Activated naive CD8-positive, alpha-beta T cell treated with anti-CD3 and anti-CD28 coated beads, Interleukin-2, amount 50 U/mL, for 24 hours (primary cell): ENCODE data around the gene RAB1A.

Source experiments
- ATAC-seq: fragments of 150-1000 bp; cut with Tn5 transposase; one replicate; pipeline ENCODE4 v1.10.0; 2021
- DNase-seq: peaks from one replicate; pipeline ENCODE4 v3.0.0; 2021
- H3K27ac Mint-ChIP-seq: one replicate; pipeline ENCODE4 v1.8.0; 2021; ENCODE audit warnings: mild to moderate bottlenecking, mixed read lengths
- H3K27me3 Mint-ChIP-seq: one replicate; pipeline ENCODE4 v1.8.0; 2021; ENCODE audit warnings: mixed read lengths
- H3K36me3 Mint-ChIP-seq: one replicate; pipeline ENCODE4 v1.8.0; 2021; ENCODE audit warnings: low read depth, mixed read lengths
- H3K4me1 Mint-ChIP-seq: one replicate; pipeline ENCODE4 v1.8.0; 2021; ENCODE audit warnings: mixed read lengths
- H3K4me3 Mint-ChIP-seq: one replicate; pipeline ENCODE4 v1.8.0; 2021; ENCODE audit warnings: mild to moderate bottlenecking, moderate library complexity, mixed read lengths
- H3K9me3 Mint-ChIP-seq: one replicate; pipeline ENCODE4 v1.8.0; 2021; ENCODE audit warnings: mixed read lengths

The RAB1A gene

DNA sequence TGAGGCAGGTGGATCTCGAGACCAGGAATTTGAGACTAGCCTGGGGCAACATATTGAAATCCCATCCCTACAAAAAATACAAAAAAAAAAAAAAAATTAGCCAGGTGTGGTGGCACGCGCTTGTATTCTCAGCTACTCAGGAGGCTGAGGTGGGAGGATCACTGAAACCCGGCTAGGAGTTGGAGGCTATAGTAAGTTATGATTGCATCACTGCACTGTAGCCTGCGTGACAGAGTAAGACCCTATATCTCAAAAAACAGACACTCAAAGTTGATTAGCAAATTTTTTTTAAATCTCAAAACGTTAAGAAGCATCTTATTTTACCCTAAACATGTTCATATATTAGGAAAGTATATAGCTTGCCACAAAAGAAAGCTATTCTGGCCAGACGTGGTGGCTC, 7.6 kb downstream of the RAB1A start:
- ATAC-seq (no peak), DNase-seq (no peak)
- no peak overlapping the region for H3K4me3 Mint-ChIP-seq
- no peaks in the 10 kb centered on the region for H3K27me3 Mint-ChIP-seq
- peaks cover 72% of the 10 kb centered on the region for H3K4me1 Mint-ChIP-seq
- no peaks in the 10 kb centered on the region for H3K9me3 Mint-ChIP-seq
- H3K36me3 Mint-ChIP-seq, result peaks cover 6% of the 10 kb centered on the region
- H3K27ac Mint-ChIP-seq, result no peak overlapping the region

DNA sequence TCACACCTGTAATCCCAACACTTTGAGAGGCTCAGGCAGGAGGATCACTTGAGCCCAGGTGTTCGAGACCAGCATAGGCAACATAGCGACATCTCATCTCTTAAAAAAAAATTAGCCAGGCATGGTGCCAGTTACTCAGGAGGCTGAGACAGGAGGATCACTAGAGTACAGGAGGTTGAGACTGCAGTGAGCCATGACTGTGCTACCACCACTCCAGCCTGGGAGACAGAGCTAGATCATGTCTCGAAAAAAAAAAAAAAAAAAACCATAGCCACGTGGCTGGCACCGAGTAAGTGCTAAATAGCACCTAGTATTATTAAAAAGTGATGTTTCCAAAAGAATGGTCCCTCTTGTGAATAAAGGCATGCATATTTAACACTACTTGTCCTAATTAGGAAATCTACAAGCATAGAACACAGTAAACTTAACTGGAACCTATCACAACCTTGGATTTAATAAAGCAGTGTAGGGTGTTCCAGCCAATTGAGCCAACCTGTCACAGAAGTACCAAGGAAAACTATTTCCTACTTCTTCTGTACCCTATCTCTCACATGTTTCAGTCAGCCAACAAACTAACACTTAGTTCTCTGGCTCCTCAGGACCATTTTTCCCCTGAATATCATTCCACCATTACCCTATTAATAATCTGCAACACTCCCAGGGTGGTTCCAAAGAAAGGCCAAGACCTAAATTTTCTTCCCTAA, 8.8 kb downstream of the RAB1A start:
- peak overlapping the region; percentile 10 for H3K27ac Mint-ChIP-seq
- DNase-seq (no peak), ATAC-seq (no peak)
- H3K4me1 Mint-ChIP-seq, result peaks cover 71% of the 10 kb centered on the region
- H3K36me3 Mint-ChIP-seq, result peaks cover 3% of the 10 kb centered on the region
- no peaks in the 10 kb centered on the region for H3K9me3 Mint-ChIP-seq
- no peak overlapping the region for H3K4me3 Mint-ChIP-seq
- no peaks in the 10 kb centered on the region for H3K27me3 Mint-ChIP-seq

DNA sequence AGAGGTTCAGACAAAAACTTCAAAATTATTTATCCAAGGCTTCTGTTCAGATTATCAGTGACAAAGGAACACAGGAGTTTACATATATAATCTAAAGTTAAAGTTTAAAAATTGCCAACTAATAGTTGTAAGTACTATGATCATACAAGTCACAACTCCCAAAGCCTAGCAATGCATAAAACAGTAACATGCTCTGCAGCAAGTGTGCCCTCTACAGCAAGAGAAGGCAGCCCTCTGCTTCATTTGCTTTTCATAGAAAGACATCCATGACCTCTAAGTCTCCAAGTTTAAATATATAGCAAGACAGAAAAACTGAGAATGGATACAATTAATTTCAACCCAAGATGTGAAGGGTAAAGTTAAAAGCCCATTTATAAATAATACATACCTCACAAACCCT, 13.3 kb downstream of the RAB1A start:
- Mint-ChIP-seq H3K4me3 (no peak overlapping the region), H3K9me3 (no peaks in the 10 kb centered on the region), H3K27ac (no peak overlapping the region), H3K27me3 (no peaks in the 10 kb centered on the region), H3K36me3 (peaks cover 3% of the 10 kb centered on the region), H3K4me1 (peaks cover 62% of the 10 kb centered on the region)
- ATAC-seq (no peak), DNase-seq (no peak)

DNA sequence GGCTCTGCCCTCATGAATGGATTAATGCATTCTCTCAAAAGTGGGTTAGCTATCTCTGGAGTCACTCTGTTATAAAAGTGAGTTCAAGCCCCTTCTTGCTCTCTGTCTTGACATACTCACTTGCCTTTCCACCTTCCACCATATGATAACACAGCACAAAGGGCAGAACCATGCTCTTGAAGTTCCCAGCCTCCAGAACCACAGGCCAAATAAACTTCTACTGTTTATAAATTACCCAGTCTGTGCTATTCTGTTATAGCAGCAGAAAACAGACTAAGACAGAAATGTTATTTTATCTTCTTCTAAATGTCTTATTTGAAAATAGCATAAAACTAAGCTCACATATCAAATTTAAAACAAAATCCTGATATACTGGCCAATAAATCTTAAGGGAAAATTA, 15.0 kb downstream of the RAB1A start:
- DNase-seq, result no peak
- Mint-ChIP-seq H3K4me3 (no peak overlapping the region), H3K4me1 (peaks cover 59% of the 10 kb centered on the region), H3K9me3 (no peaks in the 10 kb centered on the region), H3K36me3 (peaks cover 10% of the 10 kb centered on the region), H3K27ac (peak overlapping the region; percentile 8), H3K27me3 (no peaks in the 10 kb centered on the region)
- ATAC-seq, result no peak

DNA sequence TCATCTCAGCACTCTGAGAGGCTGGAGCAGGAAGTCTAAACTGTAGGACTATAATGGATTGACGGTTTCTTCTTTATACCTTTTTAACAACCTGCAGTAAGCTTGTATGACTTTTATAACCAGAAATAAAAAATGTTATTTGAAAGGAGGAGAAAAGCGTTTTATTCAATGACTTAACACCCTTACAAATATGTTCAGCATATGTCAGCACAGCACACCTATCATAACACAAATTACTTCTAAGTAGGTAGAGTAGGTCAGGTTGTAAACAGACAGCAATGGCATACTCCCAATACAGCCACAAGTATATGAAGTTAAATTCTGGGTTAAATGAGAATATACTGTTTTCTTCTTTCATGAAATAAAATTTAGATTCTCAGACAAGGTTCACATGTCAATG, 16.1 kb downstream of the RAB1A start:
- no peak overlapping the region for H3K4me3 Mint-ChIP-seq
- H3K4me1 Mint-ChIP-seq, result peaks cover 55% of the 10 kb centered on the region
- no peaks in the 10 kb centered on the region for H3K9me3 Mint-ChIP-seq
- no peaks in the 10 kb centered on the region for H3K27me3 Mint-ChIP-seq
- H3K36me3 Mint-ChIP-seq, result peaks cover 14% of the 10 kb centered on the region
- ATAC-seq, result no peak
- no peak for DNase-seq
- H3K27ac Mint-ChIP-seq, result peak overlapping the region; percentile 31

DNA sequence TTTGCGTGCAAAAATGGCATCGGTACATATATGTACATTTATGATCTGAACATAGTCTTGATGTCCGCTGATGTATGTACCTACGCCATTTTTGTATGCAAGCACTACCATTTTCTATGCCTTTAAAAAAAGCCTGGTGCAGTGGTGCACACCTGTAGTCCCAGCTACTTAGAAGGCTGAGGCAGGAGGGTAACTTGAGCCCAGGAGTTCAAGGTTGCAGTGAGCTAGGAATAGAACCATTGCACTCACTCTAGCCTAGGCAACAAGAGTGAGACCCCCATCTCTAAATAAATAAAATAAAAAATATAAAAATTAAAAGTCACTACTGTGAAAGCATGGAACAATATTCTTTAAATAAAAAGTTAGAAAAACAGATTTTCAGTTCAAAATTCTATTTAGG, 16.7 kb downstream of the RAB1A start:
- H3K27ac Mint-ChIP-seq, result no peak overlapping the region
- DNase-seq, result no peak
- no peak for ATAC-seq
- H3K4me1 Mint-ChIP-seq, result peaks cover 53% of the 10 kb centered on the region
- H3K27me3 Mint-ChIP-seq, result no peaks in the 10 kb centered on the region
- H3K9me3 Mint-ChIP-seq, result no peaks in the 10 kb centered on the region
- H3K4me3 Mint-ChIP-seq, result no peak overlapping the region
- H3K36me3 Mint-ChIP-seq, result peaks cover 14% of the 10 kb centered on the region

DNA sequence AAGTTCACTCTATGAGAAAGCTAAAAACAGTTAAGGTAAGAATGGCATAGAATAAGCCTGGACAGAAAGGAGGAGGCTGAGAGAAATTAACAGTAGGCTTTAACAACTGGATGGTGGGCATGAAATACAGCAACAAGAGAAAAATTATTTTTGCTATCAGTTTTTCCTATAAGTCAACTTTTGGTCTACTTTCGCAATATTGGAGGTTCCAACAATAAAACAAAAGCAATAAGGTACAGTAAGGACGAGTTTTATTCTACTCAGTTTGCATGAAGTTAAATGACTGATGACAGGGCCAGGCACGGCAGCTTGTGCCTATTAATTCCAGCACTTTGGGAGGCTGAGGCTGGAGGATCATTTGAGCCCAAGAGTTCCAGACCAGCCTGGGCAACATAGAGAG, 17.3 kb downstream of the RAB1A start:
- DNase-seq (no peak), ATAC-seq (no peak)
- H3K4me1 Mint-ChIP-seq, result peaks cover 50% of the 10 kb centered on the region
- no peak overlapping the region for H3K4me3 Mint-ChIP-seq
- no peaks in the 10 kb centered on the region for H3K27me3 Mint-ChIP-seq
- peaks cover 17% of the 10 kb centered on the region for H3K36me3 Mint-ChIP-seq
- H3K27ac Mint-ChIP-seq, result no peak overlapping the region
- H3K9me3 Mint-ChIP-seq, result no peaks in the 10 kb centered on the region

DNA sequence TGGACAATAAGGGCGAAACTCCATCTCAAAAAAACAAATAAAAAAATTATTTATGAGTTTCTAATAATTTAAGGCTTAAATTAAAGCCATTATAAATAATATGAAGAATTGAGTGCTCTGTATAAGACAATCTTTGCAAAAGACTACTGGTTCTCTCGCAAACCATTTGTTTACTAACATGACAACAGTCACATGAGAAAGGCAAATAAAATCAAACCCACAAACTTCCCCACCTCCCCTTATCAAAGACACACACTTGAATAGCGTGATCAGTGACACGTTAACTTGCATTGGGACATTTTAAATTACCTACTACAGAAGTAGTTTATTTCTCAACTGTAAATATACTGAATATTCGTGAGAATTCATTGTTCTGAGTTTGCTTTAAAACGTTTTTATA, 21.1 kb downstream of the RAB1A start:
- ATAC-seq, result no peak
- Mint-ChIP-seq H3K4me3 (no peak overlapping the region), H3K27ac (no peak overlapping the region), H3K9me3 (no peaks in the 10 kb centered on the region), H3K4me1 (peaks cover 32% of the 10 kb centered on the region), H3K36me3 (peaks cover 17% of the 10 kb centered on the region), H3K27me3 (no peaks in the 10 kb centered on the region)
- no peak for DNase-seq

DNA sequence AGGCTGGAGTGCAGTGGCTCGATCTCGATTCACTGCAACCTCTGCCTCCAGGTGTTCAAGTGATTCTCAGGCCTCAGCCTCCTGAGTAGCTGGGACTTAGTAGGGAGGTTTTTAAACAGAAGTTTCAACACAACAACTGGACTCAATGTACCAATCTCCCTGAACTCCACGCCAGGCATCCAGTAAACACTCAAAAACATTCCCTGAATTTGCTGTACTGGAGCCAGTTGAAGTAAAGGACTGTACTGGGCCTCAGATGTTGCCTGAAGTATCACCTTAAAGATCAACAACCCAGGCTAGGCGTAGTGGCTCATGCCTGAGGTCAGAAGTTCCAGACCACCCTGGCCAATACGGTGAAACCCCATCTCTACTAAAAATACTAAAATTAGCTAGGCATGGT, 22.4 kb downstream of the RAB1A start:
- no peaks in the 10 kb centered on the region for H3K9me3 Mint-ChIP-seq
- no peak overlapping the region for H3K4me3 Mint-ChIP-seq
- DNase-seq, result no peak
- H3K27ac Mint-ChIP-seq, result no peak overlapping the region
- ATAC-seq, result no peak
- H3K27me3 Mint-ChIP-seq, result no peaks in the 10 kb centered on the region
- peaks cover 17% of the 10 kb centered on the region for H3K36me3 Mint-ChIP-seq
- peaks cover 22% of the 10 kb centered on the region for H3K4me1 Mint-ChIP-seq

DNA sequence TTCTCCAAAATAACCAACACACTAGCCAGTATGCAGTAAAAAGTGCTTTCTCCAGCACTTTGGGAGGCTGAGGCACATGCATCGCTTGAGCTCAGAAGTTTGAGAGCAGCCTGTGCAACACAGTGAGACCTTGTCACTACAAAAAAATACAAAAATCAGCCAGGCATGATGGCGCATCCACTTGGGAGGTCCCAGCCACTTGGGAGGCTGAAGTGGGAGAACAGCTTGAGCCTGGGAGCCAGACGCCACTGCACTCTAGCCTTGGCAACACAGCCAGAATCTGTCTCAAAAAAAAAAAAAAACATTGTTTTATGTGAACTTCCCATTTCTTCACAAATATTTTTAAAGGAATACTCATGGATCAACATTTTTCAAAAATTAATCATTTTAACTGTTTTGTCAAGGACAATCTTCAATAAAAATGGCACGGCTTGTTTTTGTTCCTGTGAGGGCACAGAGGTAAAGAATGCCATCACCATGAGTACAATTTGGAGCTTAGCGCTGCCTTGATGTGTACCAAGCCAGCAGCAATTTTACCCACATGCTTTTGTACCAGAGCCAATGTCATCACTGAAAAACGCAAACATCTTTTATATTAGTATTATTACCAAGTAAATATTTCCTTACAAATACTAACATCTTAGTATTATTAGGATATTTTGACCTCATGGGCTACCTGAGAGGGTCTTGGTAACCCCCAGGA, 26.7 kb downstream of the RAB1A start:
- Mint-ChIP-seq H3K4me1 (peaks cover 10% of the 10 kb centered on the region), H3K27me3 (no peaks in the 10 kb centered on the region), H3K27ac (no peak overlapping the region), H3K36me3 (peaks cover 22% of the 10 kb centered on the region), H3K9me3 (no peaks in the 10 kb centered on the region), H3K4me3 (no peak overlapping the region)
- no peak for ATAC-seq
- no peak for DNase-seq

DNA sequence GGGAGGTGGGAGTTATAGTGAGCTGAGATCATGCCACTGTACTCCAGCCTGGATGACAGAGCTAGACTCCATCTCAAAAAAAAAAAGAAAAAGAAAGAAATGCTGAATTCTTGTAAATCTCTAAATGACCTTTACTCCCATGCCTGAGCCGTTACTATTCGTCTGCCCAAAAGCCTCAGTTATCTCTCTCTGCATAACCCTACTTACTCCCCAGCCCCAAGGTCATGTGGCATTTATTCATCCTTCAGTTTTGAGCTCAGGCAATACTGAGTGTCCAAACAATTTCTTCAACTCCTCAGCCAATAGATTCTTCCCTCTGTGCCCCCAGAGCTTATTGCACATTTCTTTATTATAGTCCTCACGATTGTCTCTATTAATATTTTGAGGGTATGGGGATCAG, 28.8 kb downstream of the RAB1A start:
- no peak for DNase-seq
- Mint-ChIP-seq H3K36me3 (peaks cover 30% of the 10 kb centered on the region), H3K4me3 (no peak overlapping the region), H3K4me1 (peaks cover 7% of the 10 kb centered on the region), H3K9me3 (no peaks in the 10 kb centered on the region), H3K27me3 (no peaks in the 10 kb centered on the region), H3K27ac (no peak overlapping the region)
- no peak for ATAC-seq

DNA sequence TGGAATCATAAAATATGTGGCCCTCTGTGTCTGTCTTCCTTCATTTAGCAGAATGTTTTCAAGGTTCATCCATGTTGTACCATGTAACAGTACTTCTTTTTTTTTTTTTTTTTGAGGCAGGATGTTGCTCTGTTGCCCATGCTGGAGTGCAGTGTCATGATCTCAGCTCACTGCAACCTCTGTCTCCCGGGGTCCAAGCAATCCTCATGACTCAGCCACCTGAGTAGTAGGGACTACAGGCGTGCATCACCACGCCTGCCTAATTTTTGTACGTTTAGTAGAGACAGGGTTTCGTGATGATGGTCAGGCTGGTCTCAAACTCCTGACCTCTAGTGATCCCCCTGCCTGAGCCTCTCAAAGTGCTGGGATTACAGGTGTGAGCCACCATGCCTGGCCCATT, 31.2 kb downstream of the RAB1A start:
- Mint-ChIP-seq H3K4me1 (peaks cover 5% of the 10 kb centered on the region), H3K9me3 (no peaks in the 10 kb centered on the region), H3K4me3 (no peak overlapping the region), H3K27ac (no peak overlapping the region), H3K27me3 (no peaks in the 10 kb centered on the region), H3K36me3 (peaks cover 35% of the 10 kb centered on the region)
- no peak for ATAC-seq
- DNase-seq, result no peak

DNA sequence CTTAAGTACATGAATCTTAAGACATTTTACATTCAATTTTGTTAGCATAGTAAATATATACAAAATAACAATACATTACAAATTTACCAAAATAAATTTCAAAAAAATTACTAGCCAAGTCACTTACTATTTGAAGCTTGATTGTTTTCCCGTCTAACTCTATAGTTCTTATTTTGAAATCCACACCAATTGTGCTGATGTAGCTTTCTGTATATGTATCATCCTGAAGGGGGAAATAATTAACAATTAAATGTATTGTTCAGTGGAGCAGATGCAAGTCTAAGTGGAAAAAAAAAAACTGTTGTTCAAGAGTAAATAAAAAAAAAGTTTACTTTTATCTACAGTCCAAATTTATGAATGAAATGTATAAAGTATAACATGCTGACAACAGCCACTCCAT, 32.1 kb downstream of the RAB1A start:
- Mint-ChIP-seq H3K4me1 (peaks cover 11% of the 10 kb centered on the region), H3K27me3 (no peaks in the 10 kb centered on the region), H3K9me3 (no peaks in the 10 kb centered on the region), H3K27ac (no peak overlapping the region), H3K4me3 (no peak overlapping the region), H3K36me3 (peaks cover 40% of the 10 kb centered on the region)
- no peak for DNase-seq
- ATAC-seq, result no peak

DNA sequence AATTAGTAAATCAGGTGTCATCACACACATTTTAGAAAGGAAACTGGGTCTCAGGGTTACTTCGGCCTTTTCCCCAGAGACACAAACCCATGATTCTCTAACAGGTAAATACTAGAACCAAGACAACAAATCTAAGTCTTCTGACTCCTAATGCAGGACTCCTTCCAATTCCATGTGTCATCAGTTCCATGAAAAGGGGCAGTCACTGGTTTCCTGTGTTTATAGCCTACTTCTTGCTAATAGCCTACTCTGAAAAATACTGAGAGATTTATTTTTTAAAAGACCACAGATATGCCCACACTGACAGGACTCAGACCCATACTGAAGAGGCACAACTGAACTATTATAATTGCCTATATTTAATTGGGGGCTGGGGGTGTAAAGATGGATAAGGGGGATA, 33.0 kb downstream of the RAB1A start:
- ATAC-seq, result no peak
- Mint-ChIP-seq H3K4me1 (peaks cover 13% of the 10 kb centered on the region), H3K27ac (peak overlapping the region; percentile 0), H3K4me3 (no peak overlapping the region), H3K9me3 (no peaks in the 10 kb centered on the region), H3K27me3 (no peaks in the 10 kb centered on the region), H3K36me3 (peaks cover 43% of the 10 kb centered on the region)
- no peak for DNase-seq

DNA sequence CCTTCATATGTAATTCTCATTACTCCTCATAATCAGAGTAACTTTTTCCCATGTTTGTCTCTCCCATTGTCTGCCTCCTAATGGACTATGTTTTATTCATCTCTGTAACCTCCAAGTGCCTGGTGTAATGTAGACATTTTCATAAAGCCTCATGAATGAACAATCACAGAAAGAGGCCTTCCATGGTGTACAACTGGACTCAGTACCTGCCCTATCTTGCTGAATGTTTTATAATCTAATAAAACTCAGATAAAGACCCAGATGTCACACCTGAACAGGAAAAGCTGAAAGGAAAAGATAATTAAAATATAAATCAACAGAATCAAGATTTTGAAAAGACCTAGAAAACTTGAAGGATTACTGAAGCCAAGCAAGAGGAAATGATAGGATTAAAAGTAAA, 36.7 kb downstream of the RAB1A start:
- no peaks in the 10 kb centered on the region for H3K9me3 Mint-ChIP-seq
- DNase-seq (no peak), ATAC-seq (no peak)
- H3K4me3 Mint-ChIP-seq, result no peak overlapping the region
- H3K36me3 Mint-ChIP-seq, result peaks cover 47% of the 10 kb centered on the region
- peaks cover 8% of the 10 kb centered on the region for H3K4me1 Mint-ChIP-seq
- H3K27me3 Mint-ChIP-seq, result no peaks in the 10 kb centered on the region
- peak overlapping the region; percentile 67 for H3K27ac Mint-ChIP-seq
